H1 (cell line): ENCODE results near the gene MEF2B. TPM values are rescaled to one million over a fixed set of nuclear protein-coding genes. Genes with fewer than 3 reads are reported as not detected.

ENCODE experiments used
- CTCF ChIA-PET: fragments of 300-600 bp; sonication (Branson Sonifier 250); formaldehyde crosslinking; loops from one replicate; lab custom pipeline; 2021; ENCODE audit not compliant: partially characterized antibody; lab: Charles Lee
- POLR2A ChIA-PET: fragments of 300-600 bp; sonication (Branson Sonifier 250); formaldehyde crosslinking; loops from one replicate; lab custom pipeline; 2021; ENCODE audit warnings: inconsistent platforms; ENCODE audit not compliant: partially characterized antibody; lab: Charles Lee
- DNase-seq, 2 experiments: peaks; one replicate each; pipeline versions ENCODE4 v3.0.0 to v3.0.0-alpha.2; 2010 to 2022; ENCODE audit warnings: low spot score in 2 of 2, low read depth in 1 of 2, mixed read lengths in 1 of 2
- FAIRE-seq: peaks from 2 replicates; lab custom pipeline; 2011; peaks lifted over from hg19 to GRCh38; lab: Jason Lieb, UNC
- H2AFZ ChIP-seq: 2 replicates; pipeline ENCODE4 v1.8.1; 2012; ENCODE audit warnings: low read length, inconsistent platforms
- H2AK5ac ChIP-seq: 2 replicates; pipeline ENCODE4 v1.6.1; 2013; ENCODE audit warnings: low read depth, low read length
- H2BK120ac ChIP-seq: replicated peaks from 2 replicates; pipeline ENCODE3; 2013; ENCODE audit warnings: low read depth, low read length, inconsistent platforms
- H2BK12ac ChIP-seq: 2 replicates; pipeline ENCODE4 v1.6.1; 2013; ENCODE audit warnings: low read depth, low read length
- H2BK15ac ChIP-seq: 2 replicates; pipeline ENCODE4 v1.6.1; 2013; ENCODE audit warnings: low read length
- H2BK20ac ChIP-seq: 2 replicates; pipeline ENCODE4 v1.6.1; 2013; ENCODE audit warnings: low read length
- H2BK5ac ChIP-seq: 2 replicates; pipeline ENCODE4 v1.6.1; 2013; ENCODE audit warnings: low read depth, low read length
- H3K14ac ChIP-seq: 2 replicates; pipeline ENCODE4 v1.6.1; 2013; ENCODE audit warnings: inconsistent platforms; ENCODE audit not compliant: insufficient read length
- H3K18ac ChIP-seq: 2 replicates; pipeline ENCODE4 v1.6.1; 2013; ENCODE audit warnings: low read length; ENCODE audit errors: extremely low read depth
- H3K23ac ChIP-seq: 2 replicates; pipeline ENCODE4 v1.6.1; 2013; ENCODE audit warnings: inconsistent platforms; ENCODE audit not compliant: insufficient read length
- H3K23me2 ChIP-seq: 2 replicates; pipeline ENCODE4 v1.6.1; 2013; ENCODE audit warnings: low read depth, low read length
- H3K27ac ChIP-seq: 2 replicates; pipeline ENCODE4 v1.6.1; 2011; ENCODE audit warnings: low read depth, low read length, inconsistent platforms
- H3K27me3 ChIP-seq, 4 experiments: replicated peaks in 1 of 4; 1 replicate in 1 of 4; 2 replicates in 3 of 4; pipeline versions ENCODE4 v1.6.1 to v1.8.1; 2011 to 2013; ENCODE audit warnings: low read length in 3 of 4, mild to moderate bottlenecking in 3 of 4, inconsistent platforms in 2 of 4, mixed read lengths in 2 of 4, moderate library complexity in 1 of 4; ENCODE audit not compliant: control insufficient read depth in 3 of 4, insufficient read depth in 3 of 4; ENCODE audit errors: extremely low read depth in 1 of 4
- H3K36me3 ChIP-seq, 4 experiments: 2 replicates each; pipeline versions ENCODE4 v1.6.1 to v1.8.1; 2011 to 2013; ENCODE audit warnings: mild to moderate bottlenecking in 4 of 4, low read length in 3 of 4, moderate library complexity in 2 of 4, control low read depth in 1 of 4, inconsistent platforms in 1 of 4; ENCODE audit not compliant: insufficient read depth in 4 of 4, control insufficient read depth in 2 of 4
- H3K4ac ChIP-seq: replicated peaks from 2 replicates; pipeline ENCODE3; 2013; ENCODE audit warnings: low read length, low read depth, mixed read lengths, inconsistent platforms; ENCODE audit not compliant: insufficient read length
- H3K4me1 ChIP-seq, 4 experiments: replicated peaks in 1 of 4; 1 replicate in 1 of 4; 2 replicates in 3 of 4; pipeline versions ENCODE4 v1.6.1 to v1.8.1; 2011 to 2013; ENCODE audit warnings: low read length in 3 of 4, inconsistent platforms in 2 of 4, mixed read lengths in 1 of 4; ENCODE audit not compliant: insufficient read depth in 4 of 4, control insufficient read depth in 3 of 4
- H3K4me2 ChIP-seq, 2 experiments: 2 replicates each; pipeline versions ENCODE4 v1.6.1 to v1.8.1; 2011 to 2013; ENCODE audit warnings: low read depth in 2 of 2, low read length in 2 of 2, control low read depth in 1 of 2, inconsistent platforms in 1 of 2, mild to moderate bottlenecking in 1 of 2; ENCODE audit not compliant: insufficient read depth in 1 of 2
- H3K4me3 ChIP-seq, 4 experiments: fragments of 200-600, 300-600 bp in 1 of 4; sonication (generic), shearing (Covaris generic), sonication (Bioruptor Twin) in 1 of 4; 2 replicates each; pipeline versions ENCODE4 v1.5.1 to v1.8.1; 2011 to 2016; ENCODE audit warnings: low read length in 4 of 4, low read depth in 3 of 4, control low read depth in 2 of 4, inconsistent platforms in 2 of 4, mild to moderate bottlenecking in 2 of 4, mixed read lengths in 1 of 4, moderate library complexity in 1 of 4; ENCODE audit not compliant: insufficient read depth in 2 of 4; ENCODE audit errors: extremely low read depth in 1 of 4
- H3K56ac ChIP-seq: replicated peaks from 2 replicates; pipeline ENCODE3; 2013; ENCODE audit warnings: low read depth, mild to moderate bottlenecking, mixed read lengths, low read length, inconsistent platforms; ENCODE audit not compliant: insufficient read length
- H3K79me1 ChIP-seq: 2 replicates; pipeline ENCODE4 v1.6.1; 2013; ENCODE audit warnings: low read depth, low read length, control low read depth
- H3K79me2 ChIP-seq, 2 experiments: 2 replicates each; pipeline versions ENCODE4 v1.6.1 to v1.8.1; 2012 to 2013; ENCODE audit warnings: low read length in 2 of 2, mild to moderate bottlenecking in 2 of 2, inconsistent platforms in 1 of 2; ENCODE audit not compliant: insufficient read depth in 2 of 2, control insufficient read depth in 1 of 2
- H3K9ac ChIP-seq, 4 experiments: replicated peaks in 1 of 4; 1 replicate in 1 of 4; 2 replicates in 3 of 4; pipeline versions ENCODE4 v1.6.1 to v1.8.1; 2011 to 2013; ENCODE audit warnings: low read depth in 3 of 4, low read length in 3 of 4, control low read depth in 2 of 4, mild to moderate bottlenecking in 2 of 4, moderate library complexity in 2 of 4, inconsistent platforms in 1 of 4; ENCODE audit errors: extremely low read depth in 1 of 4
- H3K9me3 ChIP-seq, 2 experiments: 2 replicates each; pipeline versions ENCODE4 v1.6.1 to v1.8.1; 2012 to 2013; ENCODE audit warnings: mild to moderate bottlenecking in 2 of 2, moderate library complexity in 2 of 2, control low read depth in 1 of 2, inconsistent platforms in 1 of 2, low read depth in 1 of 2, low read length in 1 of 2, mixed read lengths in 1 of 2; ENCODE audit not compliant: insufficient read depth in 2 of 2
- H4K20me1 ChIP-seq, 2 experiments: replicated peaks in 1 of 2; 2 replicates each; pipeline versions ENCODE3 to v1.8.1; 2011 to 2013; ENCODE audit warnings: inconsistent platforms in 2 of 2, low read length in 2 of 2, mild to moderate bottlenecking in 1 of 2; ENCODE audit not compliant: insufficient read depth in 2 of 2, control insufficient read depth in 1 of 2
- H4K5ac ChIP-seq: 2 replicates; pipeline ENCODE4 v1.6.1; 2013; ENCODE audit warnings: low read length, low read depth, mixed read lengths, inconsistent platforms; ENCODE audit not compliant: insufficient read length
- H4K8ac ChIP-seq: 2 replicates; pipeline ENCODE4 v1.8.0; 2013; ENCODE audit warnings: mild to moderate bottlenecking, moderate library complexity, low read length, inconsistent platforms; ENCODE audit not compliant: insufficient read depth; ENCODE audit errors: extremely low read depth
- H4K91ac ChIP-seq: replicated peaks from 2 replicates; pipeline ENCODE3; 2013; ENCODE audit warnings: low read length, mixed read lengths, inconsistent platforms; ENCODE audit not compliant: insufficient read length
- BCL11A ChIP-seq, 2 experiments: IDR thresholded peaks; one replicate each; pipeline ENCODE4 v1.6.1; 2011; ENCODE audit warnings: low read depth in 2 of 2, low read length in 2 of 2, mild to moderate bottlenecking in 2 of 2
- RNF2 ChIP-seq: fragments of 200-900, 300-1000 bp; sonication (generic); IDR thresholded peaks from 2 replicates; pipeline ENCODE4 v1.7.1; 2016; ENCODE audit warnings: borderline replicate concordance, low read depth, mild to moderate bottlenecking, antibody characterized with exemption, low read length; ENCODE audit not compliant: poor library complexity, severe bottlenecking; ENCODE audit errors: missing control alignments
- WGBS, 2 experiments: shearing (Covaris generic) in 1 of 2; methylation state at CpG; one replicate each; pipeline versions ENCODE4 v1.1.6 to v1.1.7; 2013 to 2015; ENCODE audit warnings: low lambda C conversion rate in 2 of 2, mixed read lengths in 2 of 2, inconsistent platforms in 1 of 2, low coverage in 1 of 2, missing lambda C conversion rate in 1 of 2; ENCODE audit not compliant: insufficient replicate concordance in 2 of 2, insufficient coverage in 1 of 2, insufficient read length in 1 of 2; ENCODE audit errors: extremely low coverage in 1 of 2, missing lambda C conversion rate in 1 of 2; 5-methylcytosine and 5-hydroxymethylcytosine counted together
- polyA plus RNA-seq, 7 experiments: library from polyadenylated mRNA; depleted of rRNA in 3 of 7; stranded (reverse) in 5 of 7; unstranded in 2 of 7; fragments of >200 nt in 5 of 7; fragments of 200-250 nt in 2 of 7; gene quantifications; 1 replicate in 5 of 7; 2 replicates in 1 of 7; 4 replicates in 1 of 7; pipeline versions ENCODE4 v1.2.1 to v1.2.3, GENCODE V29; 2011 to 2013; ENCODE audit warnings: missing spikeins in 2 of 7, mixed read lengths in 2 of 7
- total RNA-seq: library from RNA; stranded (reverse); fragmentation: NEBNext Ultra II Directional; extraction: Animal tissue kit (Norgen Biotek cat#: 25700); gene quantifications from 2 replicates; pipeline ENCODE4 v1.2.1, GENCODE V29; 2021

MEF2B gene
- total and polyA plus RNA-seq, 2 of the 8 experiments (the other 6 are each of a cell fraction or from before 2014, with no cell fraction given) = 2.8 to 3.7 TPM

GRCh38 chr19:19212916-19213315 lies 42.9 kb upstream of the MEF2B start:
- FAIRE-seq (no peak), DNase-seq (no peak)
- H3K14ac ChIP-seq = no peak overlapping the region
- no peak overlapping the region for H3K9ac ChIP-seq
- peaks cover 3 to 16% of the 10 kb centered on the region in 2 experiments for H4K20me1 ChIP-seq
- peaks cover 0 to 16% (median 10%) of the 10 kb centered on the region in 4 experiments; a peak in 6 of 7 replicates for H3K4me1 ChIP-seq
- no peak overlapping the region for H4K5ac ChIP-seq
- no peak overlapping the region for H3K23ac ChIP-seq
- no peaks in the 10 kb centered on the region for H3K79me1 ChIP-seq
- H3K56ac ChIP-seq = no peak overlapping the region
- H2AFZ ChIP-seq = no peak overlapping the region
- no peak overlapping the region for H2BK20ac ChIP-seq
- no peak overlapping the region for H2AK5ac ChIP-seq
- H3K4ac ChIP-seq = no peak overlapping the region
- H3K9me3 ChIP-seq = no peaks in the 10 kb centered on the region
- ChIA-PET POLR2A (interaction anchor here (1.5 to 7.4 kb wide), 2 partner anchors 9 to 193 kb away, joined by 4 to 45 read pairs; partner anchors contain the start of genes GATAD2A and NR2C2AP), CTCF (interaction anchor here (1.4 kb wide), 1 partner anchor 12 kb away, joined by 3 read pairs; no protein-coding TSS in a partner anchor)
- H3K4me2 ChIP-seq = peak overlapping the region; percentile 65 to 85; a peak in 3 of 4 replicates
- H3K79me2 ChIP-seq = no peaks in the 10 kb centered on the region
- 25% methylated on average over 7 of the region's 7 CpGs; no CpG with 5 or more reads in 1 of the 2 experiments for WGBS, 2 experiments
- no peak overlapping the region for H2BK15ac ChIP-seq
- H2BK12ac ChIP-seq = no peak overlapping the region
- H3K36me3 ChIP-seq = no peaks in the 10 kb centered on the region
- peaks cover 11 to 39% (median 36%) of the 10 kb centered on the region in 4 experiments for H3K27me3 ChIP-seq
- H3K4me3 ChIP-seq = peak overlapping the region in 1 of 4 experiments; percentile 90; a peak in 4 of 8 replicates
- no peak overlapping the region for H2BK120ac ChIP-seq
- H3K23me2 ChIP-seq = peaks cover 3% of the 10 kb centered on the region; the same call in 1 of the 2 replicates
- H3K27ac ChIP-seq = no peak overlapping the region
- no peak overlapping the region for H4K91ac ChIP-seq
- no peak overlapping the region for H2BK5ac ChIP-seq
- no peak overlapping the region for H3K18ac ChIP-seq
- TF ChIP-seq BCL11A (IDR thresholded peaks at IDR 0.05; ENCODE audit: low read depth in 2 of 2, low read length in 2 of 2) (no peak), RNF2 (peak; percentile 22)
- no peak overlapping the region; the same call in 1 of the 2 replicates for H4K8ac ChIP-seq
